ENCODE data around the gene SIGLEC7.

Gene SIGLEC7

GRCh38 chr19:51142119-51142518, at the start of gene SIGLEC7:
SIGLEC7 (plus strand) TSS chr19:51142301; CDS start chr19:51142370, 69 bp downstream.
- no peak for DNase-seq (ENCODE audit: low read depth in 2 of 2)
- H3K4me3 ChIP-seq (replicated peaks in 1 of 2; ENCODE audit: low read depth in 2 of 2, low read length in 2 of 2): no peak within 1 kb of the TSS
- no peak for TF ChIP-seq CTCF (IDR thresholded peaks at IDR 0.05; ENCODE audit: low read depth, low read length)

GRCh38 chr19:51093101-51093500, 49.0 kb upstream of the SIGLEC7 start:
- no peak overlapping the region for H3K4me3 ChIP-seq (replicated peaks in 1 of 2; ENCODE audit: low read depth in 2 of 2, low read length in 2 of 2)
- TF ChIP-seq CTCF (IDR thresholded peaks at IDR 0.05; ENCODE audit: low read depth, low read length): no peak
- no peak for DNase-seq (ENCODE audit: low read depth in 2 of 2)

- TF ChIP-seq CTCF (IDR thresholded peaks at IDR 0.05; ENCODE audit: low read depth, low read length): no peak
- no peak overlapping the region for H3K4me3 ChIP-seq (replicated peaks in 1 of 2; ENCODE audit: low read depth in 2 of 2, low read length in 2 of 2)
- peak in 1 of 2 donors; percentile 22 for DNase-seq (ENCODE audit: low read depth in 2 of 2)
These were observed 48.4 kb upstream of the SIGLEC7 start for GRCh38 chr19:51093510-51094345.

GRCh38 chr19:51094696-51095279, 47.3 kb upstream of the SIGLEC7 start:
- no peak overlapping the region for H3K4me3 ChIP-seq (replicated peaks in 1 of 2; ENCODE audit: low read depth in 2 of 2, low read length in 2 of 2)
- DNase-seq (ENCODE audit: low read depth in 2 of 2): peak; percentile 14 to 26
- TF ChIP-seq CTCF (IDR thresholded peaks at IDR 0.05; ENCODE audit: low read depth, low read length): peak; percentile 56

GRCh38 chr19:51096473-51097165, 45.5 kb upstream of the SIGLEC7 start:
- TF ChIP-seq CTCF (IDR thresholded peaks at IDR 0.05; ENCODE audit: low read depth, low read length): no peak
- peak in 1 of 2 donors; percentile 10 for DNase-seq (ENCODE audit: low read depth in 2 of 2)
- no peak overlapping the region for H3K4me3 ChIP-seq (replicated peaks in 1 of 2; ENCODE audit: low read depth in 2 of 2, low read length in 2 of 2)

GRCh38 chr19:51097166-51097738, 44.8 kb upstream of the SIGLEC7 start:
- DNase-seq (ENCODE audit: low read depth in 2 of 2): peak; percentile 66 to 71
- TF ChIP-seq CTCF (IDR thresholded peaks at IDR 0.05; ENCODE audit: low read depth, low read length): peak; percentile 67
- no peak overlapping the region for H3K4me3 ChIP-seq (replicated peaks in 1 of 2; ENCODE audit: low read depth in 2 of 2, low read length in 2 of 2)

Measured in cardiac fibroblast (primary cell).